ENCODE measurements around the gene TNK1. TPM values are rescaled to one million over a fixed set of nuclear protein-coding genes. Genes with fewer than 3 reads are reported as not detected.

TNK1 gene
- total RNA-seq, 1 experiment from 2014 or later: 10.1 TPM

GRCh38 chr17:7415784-7416183 lies 34.9 kb downstream of the TNK1 start:
- peaks cover 8 to 46% (median 36%) of the 10 kb centered on the region in 3 experiments; a peak in 6 of 7 replicates for H3K36me3 Mint-ChIP-seq (ENCODE audit: insufficient read depth in 1 of 3, low read depth in 3 of 3)
- Histone ChIP-seq H2AFZ (ENCODE audit: low read length) (no peak overlapping the region), H2BK12ac (ENCODE audit: insufficient read length, low read depth, low read length) (no peak overlapping the region), H3K14ac (ENCODE audit: insufficient read depth, low read length) (no peak overlapping the region), H3K9me3 (ENCODE audit: control insufficient read depth, low read depth, low read length) (no peaks in the 10 kb centered on the region), H4K5ac (ENCODE audit: insufficient read length, low read depth, low read length) (no peak overlapping the region), H2BK15ac (ENCODE audit: low read depth, low read length) (no peak overlapping the region), H3K27me3 (ENCODE audit: insufficient read depth, low read length) (no peaks in the 10 kb centered on the region), H3K79me1 (ENCODE audit: insufficient read depth, low read depth, low read length, poor library complexity, severe bottlenecking) (no peaks in the 10 kb centered on the region), H3K18ac (ENCODE audit: insufficient read length, low read depth, low read length) (no peak overlapping the region), H3K4me2 (ENCODE audit: insufficient read depth, insufficient read length, low read length) (no peak overlapping the region), H3K23me2 (ENCODE audit: insufficient read length, low read depth, low read length, poor library complexity, severe bottlenecking) (no peaks in the 10 kb centered on the region), H3K79me2 (ENCODE audit: insufficient read depth, low read length) (no peaks in the 10 kb centered on the region), H2AK5ac (ENCODE audit: insufficient read length, low read length) (no peak overlapping the region), H4K8ac (replicated peaks; ENCODE audit: insufficient read length, low read depth, low read length) (no peak overlapping the region), H3K56ac (ENCODE audit: insufficient read length, low read depth, low read length) (no peak overlapping the region), H2BK20ac (ENCODE audit: low read depth, low read length, poor library complexity, severe bottlenecking) (no peak overlapping the region), H2BK120ac (ENCODE audit: low read depth, low read length, poor library complexity, severe bottlenecking) (no peak overlapping the region), H3T11ph (ENCODE audit: low read length) (no peak overlapping the region), H3K9ac (ENCODE audit: extremely low read depth, insufficient read length, low read length) (no peak overlapping the region), H2BK5ac (ENCODE audit: insufficient read length, low read length) (no peak overlapping the region), H3K23ac (ENCODE audit: insufficient read length, low read depth, low read length) (no peak overlapping the region), H4K91ac (ENCODE audit: insufficient read length, low read depth, low read length) (no peak overlapping the region), H3K4me1 (ENCODE audit: insufficient read depth, low read length) (no peaks in the 10 kb centered on the region), H3K4ac (ENCODE audit: low read depth, low read length) (no peak overlapping the region), H3K27ac (ENCODE audit: insufficient read length, low read depth, low read length) (no peak overlapping the region), H4K20me1 (ENCODE audit: control insufficient read depth, insufficient read depth, insufficient read length) (no peaks in the 10 kb centered on the region)
- no peak for TF ChIP-seq CTCF (conservative IDR thresholded peaks at IDR 0.05)
- no CpG with 5 or more reads among the region's 23 CpGs for WGBS (ENCODE audit: extremely low coverage, insufficient read length, low lambda C conversion rate)
- no peak overlapping the region for H3K4me3 Mint-ChIP-seq
- H3K27me3 Mint-ChIP-seq (ENCODE audit: low read depth): no peaks in the 10 kb centered on the region
- no peaks in the 10 kb centered on the region for H3K9me3 Mint-ChIP-seq
- DNase-seq: no peak
- H3K4me1 Mint-ChIP-seq: peaks cover 9 to 38% of the 10 kb centered on the region in 2 experiments
- H3K27ac Mint-ChIP-seq: no peak overlapping the region

Data from H9 (cell line).